WERI-Rb-1 (cell line): ENCODE measurements around the gene RPS6KA4.

ENCODE experiments used
- DNase-seq: peaks from one replicate; pipeline ENCODE4 v3.0.0-alpha.2; 2020
- H3K27ac ChIP-seq: fragments of 250-450 bp; sonication (Bioruptor Pico); 2 replicates; pipeline ENCODE4 v1.5.1; 2020; ENCODE audit warnings: mild to moderate bottlenecking, moderate library complexity
- H3K27me3 ChIP-seq: fragments of 250-450 bp; sonication (Bioruptor Pico); 2 replicates; pipeline ENCODE4 v1.5.1; 2021; ENCODE audit warnings: mild to moderate bottlenecking, low read depth, moderate library complexity; ENCODE audit not compliant: insufficient read depth, severe bottlenecking
- H3K36me3 ChIP-seq: fragments of 250-450 bp; sonication (Bioruptor Pico); 2 replicates; pipeline ENCODE4 v1.5.1; 2020; ENCODE audit warnings: mild to moderate bottlenecking, moderate library complexity
- H3K4me3 ChIP-seq: 2 replicates; pipeline ENCODE4 v1.5.1; 2011; ENCODE audit warnings: low read depth, mild to moderate bottlenecking, control low read depth, low read length
- H3K9me3 ChIP-seq: fragments of 250-450 bp; sonication (Bioruptor Pico); 2 replicates; pipeline ENCODE4 v1.5.1; 2021; ENCODE audit warnings: mild to moderate bottlenecking, moderate library complexity; ENCODE audit not compliant: severe bottlenecking
- CTCF ChIP-seq: IDR thresholded peaks from 2 replicates; pipeline ENCODE4 v1.5.1; 2011; ENCODE audit warnings: low read depth, mild to moderate bottlenecking, control low read depth, inconsistent platforms, low read length

RPS6KA4 gene

GRCh38 chr11:64333556-64333955 is 25.4 kb upstream of the RPS6KA4 start:
- H3K4me3 ChIP-seq = no peak overlapping the region
- no peak for DNase-seq
- no peak for TF ChIP-seq CTCF
- no peak overlapping the region for H3K27ac ChIP-seq
- H3K9me3 ChIP-seq = no peaks in the 10 kb centered on the region
- no peaks in the 10 kb centered on the region for H3K27me3 ChIP-seq
- H3K36me3 ChIP-seq = no peaks in the 10 kb centered on the region

GRCh38 chr11:64334764-64335735 is 23.9 kb upstream of the RPS6KA4 start:
- peak; percentile 97 for DNase-seq
- H3K27ac ChIP-seq = peak overlapping the region; percentile 40
- H3K4me3 ChIP-seq = no peak overlapping the region

GRCh38 chr11:64337538-64338249 is 21.3 kb upstream of the RPS6KA4 start:
- no peak for TF ChIP-seq CTCF

More at GRCh38 chr11:64334764-64335735, 23.9 kb upstream of the RPS6KA4 start:
- Histone ChIP-seq H3K36me3 (no peaks in the 10 kb centered on the region), H3K9me3 (no peaks in the 10 kb centered on the region), H3K27me3 (no peaks in the 10 kb centered on the region)
- TF ChIP-seq CTCF = no peak

GRCh38 chr11:64338716-64339115 is 20.2 kb upstream of the RPS6KA4 start:
- H3K27ac ChIP-seq = no peak overlapping the region
- DNase-seq = no peak

More at GRCh38 chr11:64337538-64338249, 21.3 kb upstream of the RPS6KA4 start:
- Histone ChIP-seq H3K27ac (no peak overlapping the region), H3K9me3 (no peaks in the 10 kb centered on the region), H3K27me3 (no peaks in the 10 kb centered on the region), H3K4me3 (no peak overlapping the region), H3K36me3 (no peaks in the 10 kb centered on the region)
- DNase-seq = no peak

GRCh38 chr11:64339286-64339685 is 19.7 kb upstream of the RPS6KA4 start:
- no peaks in the 10 kb centered on the region for H3K9me3 ChIP-seq
- H3K27ac ChIP-seq = no peak overlapping the region
- H3K27me3 ChIP-seq = no peaks in the 10 kb centered on the region
- no peak overlapping the region for H3K4me3 ChIP-seq
- no peak for TF ChIP-seq CTCF
- H3K36me3 ChIP-seq = no peaks in the 10 kb centered on the region
- DNase-seq = peak; percentile 5

More at GRCh38 chr11:64338716-64339115, 20.2 kb upstream of the RPS6KA4 start:
- Histone ChIP-seq H3K4me3 (no peak overlapping the region), H3K27me3 (no peaks in the 10 kb centered on the region), H3K36me3 (no peaks in the 10 kb centered on the region), H3K9me3 (no peaks in the 10 kb centered on the region)
- TF ChIP-seq CTCF = no peak
